NCI-H1694 treated with DMSO at 0.1 percent for 48 hours (cell line): ENCODE data around the gene FPGS.

Source experiments
- DNase-seq: peaks from one replicate; lab custom pipeline; 2025; lab: John Stamatoyannopoulos, UW

FPGS gene

GRCh38 chr9:127860779-127861178 is 58.1 kb downstream of the FPGS start:
- no peak for DNase-seq

DNA sequence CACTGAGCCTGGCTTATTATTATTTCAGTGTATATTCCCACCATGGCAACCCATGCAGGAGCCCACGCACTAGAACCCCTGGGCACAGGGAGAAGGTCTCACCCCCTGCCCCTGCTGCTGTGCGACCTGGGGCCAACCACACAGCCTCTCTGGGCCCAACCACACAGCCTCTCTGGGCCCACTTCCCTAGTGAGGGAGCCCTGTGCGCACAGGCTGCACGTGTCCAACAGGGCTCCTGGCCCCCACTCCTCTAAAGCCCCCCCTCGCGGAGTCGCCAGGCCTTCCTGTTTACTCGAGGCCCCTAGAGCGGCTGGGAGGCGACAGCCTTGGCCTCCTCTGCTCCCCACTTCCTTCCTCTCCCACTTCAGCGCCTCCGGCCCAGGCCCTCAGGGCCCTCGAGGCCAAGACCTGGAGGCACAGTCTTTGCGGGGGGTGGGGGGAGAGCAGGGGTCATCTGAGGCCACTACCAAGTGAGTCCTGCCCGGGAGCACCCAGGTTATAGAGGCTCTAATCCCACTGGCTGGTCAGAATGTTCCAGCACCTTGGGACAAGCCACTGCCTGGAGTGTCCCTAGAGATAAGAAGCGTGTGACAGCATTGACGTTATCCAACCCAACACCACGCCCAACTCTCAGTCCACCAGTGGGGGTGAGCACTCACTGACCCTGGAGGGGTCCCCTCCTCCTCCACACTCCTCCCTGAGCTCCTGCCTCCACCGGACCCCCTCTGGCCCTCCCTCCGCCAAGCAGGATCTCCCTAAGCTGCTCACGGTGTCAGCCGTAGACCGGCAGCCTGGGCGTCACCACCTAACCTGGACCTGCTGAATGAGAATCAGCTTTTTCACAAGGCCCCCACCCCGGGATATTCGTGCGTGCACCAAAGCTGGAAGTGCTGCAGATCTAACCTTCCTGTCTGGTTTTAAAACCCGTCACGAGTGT is 59.7 kb downstream of the FPGS start:
- no peak for DNase-seq

DNA sequence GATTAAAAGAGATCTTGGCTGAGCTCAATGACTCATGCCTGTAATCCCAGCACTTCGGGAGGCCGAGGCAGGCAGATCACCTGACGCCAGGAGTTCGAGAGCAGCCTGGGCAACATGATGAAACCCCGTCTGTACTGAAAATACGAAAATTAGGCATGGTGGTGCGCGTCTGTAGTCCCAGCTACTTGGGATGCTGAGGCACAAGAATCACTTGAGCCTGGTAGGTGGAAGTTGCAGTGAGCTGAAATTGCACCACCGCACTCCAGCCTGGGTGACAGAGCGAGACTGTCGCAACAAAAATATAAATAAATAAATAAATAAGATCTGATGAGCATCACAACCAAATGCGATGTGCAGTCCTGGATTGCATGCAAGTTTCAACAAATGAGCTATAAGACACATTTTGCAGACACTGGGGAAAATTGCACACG is 60.5 kb downstream of the FPGS start:
- no peak for DNase-seq
